Skin of body (tissue), 2 donors: ENCODE results near the gene NUP50. TPM values are rescaled to one million over a fixed set of nuclear protein-coding genes. Genes with fewer than 3 reads are reported as not detected.

ENCODE experiments used
- DNase-seq: peaks from one replicate; lab custom pipeline; 2025; lab: John Stamatoyannopoulos, UW
- total RNA-seq: library from RNA; depleted of rRNA; stranded (reverse); fragments of >200 nt; gene quantifications from one replicate; pipeline ENCODE4 v1.2.3, GENCODE V29; 2014

NUP50 gene
- total RNA-seq, 1 donor from 2014 or later, result 45.0 TPM

DNA sequence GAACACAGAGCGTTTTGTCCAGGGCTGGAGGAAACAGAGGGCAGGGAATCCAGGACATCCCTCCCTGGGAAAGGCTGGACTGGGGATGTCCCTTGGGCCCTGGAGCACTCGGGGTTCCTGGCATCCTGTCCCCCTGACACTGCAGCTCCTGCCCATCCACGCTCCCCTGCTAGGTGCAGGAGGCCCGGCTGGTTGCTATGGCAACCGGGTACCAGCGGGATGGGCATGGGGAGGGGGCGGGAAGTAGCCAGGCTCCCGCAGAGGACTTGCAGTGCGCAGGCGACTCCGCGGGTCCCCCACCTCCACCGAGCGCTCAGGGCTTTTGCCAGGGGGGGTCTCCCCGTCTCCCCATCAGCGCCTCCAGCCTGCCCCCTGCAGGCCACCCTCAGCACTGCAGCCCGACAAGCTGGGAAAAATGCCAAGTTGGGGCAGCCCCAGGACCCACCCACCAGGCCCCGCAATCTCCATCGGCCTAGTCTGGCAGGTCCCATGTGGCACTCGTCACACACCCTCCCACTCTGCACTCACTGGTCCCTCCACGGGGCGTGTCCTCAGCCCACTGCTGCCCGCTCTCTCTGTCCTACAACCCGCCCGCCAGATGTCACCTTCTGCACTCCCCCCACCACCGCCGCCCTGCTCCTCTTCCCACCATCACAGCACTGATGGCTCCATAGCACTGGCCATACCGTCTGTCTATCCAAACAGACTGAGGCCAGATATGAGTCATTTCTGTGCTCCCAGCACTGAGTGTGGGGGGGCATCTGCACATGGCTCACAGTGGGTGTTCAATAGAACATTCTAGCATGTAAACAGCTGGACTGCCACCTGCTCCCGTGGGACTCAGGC is 45.5 kb downstream of the NUP50 start:
- no peak for DNase-seq

- DNase-seq, result no peak
Observed at GRCh38 chr22:45210174-45210573, 46.4 kb downstream of the NUP50 start.

DNA sequence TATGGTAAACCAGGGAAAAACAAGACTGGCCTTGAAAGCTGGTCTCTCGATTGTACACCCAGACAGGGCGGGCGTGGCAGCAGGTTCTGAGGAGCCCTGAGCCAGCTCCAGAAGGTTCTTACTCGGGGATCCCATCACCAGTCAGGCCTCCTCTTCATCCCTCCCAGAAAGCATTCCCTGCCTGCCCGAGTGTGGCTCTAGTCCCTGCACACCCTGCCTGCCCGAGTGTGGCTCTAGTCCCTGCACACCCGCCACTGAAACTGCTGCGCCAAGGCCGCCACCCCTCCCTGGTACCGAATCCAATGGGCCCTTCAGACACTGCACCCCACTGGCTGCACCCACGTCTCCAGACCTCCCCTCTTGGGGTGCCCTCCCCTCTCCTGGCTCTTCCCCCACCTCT is 46.9 kb downstream of the NUP50 start:
- DNase-seq, result no peak

GRCh38 chr22:45210991-45211390 is 47.3 kb downstream of the NUP50 start:
- peak; percentile 90 for DNase-seq

DNA sequence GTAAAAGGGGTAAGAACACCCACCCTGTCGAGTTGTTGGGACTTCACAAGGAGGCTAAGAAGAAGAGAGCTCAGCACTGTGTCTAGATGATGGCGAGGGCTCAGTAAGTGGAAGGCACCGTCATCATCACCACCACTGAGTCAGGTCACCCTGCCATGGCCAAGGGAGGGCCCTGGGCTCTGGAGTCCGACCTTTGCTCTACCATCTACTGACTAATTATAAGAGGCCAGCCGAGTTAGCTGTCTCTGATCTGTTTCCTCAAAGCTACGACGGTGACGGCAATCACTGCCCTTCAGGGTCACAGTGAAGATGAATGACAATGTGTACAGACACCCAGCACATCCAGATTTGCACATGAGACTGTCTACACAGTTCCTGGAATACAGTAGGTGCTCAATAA is 47.7 kb downstream of the NUP50 start:
- no peak for DNase-seq

DNA sequence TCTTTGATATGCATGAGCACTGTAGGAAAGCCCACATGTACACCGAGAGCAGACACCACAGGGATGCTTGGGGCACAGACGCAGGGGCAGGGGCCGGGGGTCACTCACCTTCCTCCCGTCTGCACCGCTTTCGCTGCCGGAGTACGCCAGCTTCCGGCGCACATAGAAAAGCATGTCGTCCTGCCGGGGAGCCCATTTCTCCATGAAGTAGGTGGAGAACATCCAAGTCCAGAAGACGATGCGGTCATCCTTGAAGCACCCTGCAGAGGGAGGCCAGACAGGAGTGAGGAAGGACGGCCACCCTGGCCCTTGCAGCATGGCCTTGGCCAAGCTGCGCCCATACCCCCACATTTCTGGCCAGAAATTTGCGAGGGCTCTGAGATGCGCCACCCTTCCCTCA is 48.1 kb downstream of the NUP50 start:
- no peak for DNase-seq

DNA sequence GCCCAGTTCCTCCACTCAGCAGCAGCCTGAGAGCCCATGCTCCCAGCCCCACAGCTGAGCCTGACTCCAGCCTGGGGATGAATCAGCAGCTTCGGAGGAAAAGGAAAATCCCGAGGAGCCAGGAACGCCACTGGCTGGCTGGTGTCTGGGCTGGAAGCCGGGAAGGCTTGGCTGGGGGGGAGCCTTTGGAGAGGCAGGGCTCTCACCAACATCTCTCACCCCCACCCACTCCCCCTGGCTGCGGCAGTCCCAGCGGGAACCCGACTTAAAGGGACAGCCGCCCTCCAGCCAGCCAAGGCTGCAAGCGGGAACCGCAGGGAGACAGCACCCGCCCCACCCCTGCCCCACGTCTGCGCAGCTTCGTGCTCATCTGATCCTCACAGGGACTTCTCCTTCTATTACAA is 48.6 kb downstream of the NUP50 start:
- peak; percentile 46 for DNase-seq

GRCh38 chr22:45212992-45213751 is 49.4 kb downstream of the NUP50 start:
- no peak for DNase-seq

GRCh38 chr22:45216133-45217003 is 52.6 kb downstream of the NUP50 start:
- no peak for DNase-seq

DNA sequence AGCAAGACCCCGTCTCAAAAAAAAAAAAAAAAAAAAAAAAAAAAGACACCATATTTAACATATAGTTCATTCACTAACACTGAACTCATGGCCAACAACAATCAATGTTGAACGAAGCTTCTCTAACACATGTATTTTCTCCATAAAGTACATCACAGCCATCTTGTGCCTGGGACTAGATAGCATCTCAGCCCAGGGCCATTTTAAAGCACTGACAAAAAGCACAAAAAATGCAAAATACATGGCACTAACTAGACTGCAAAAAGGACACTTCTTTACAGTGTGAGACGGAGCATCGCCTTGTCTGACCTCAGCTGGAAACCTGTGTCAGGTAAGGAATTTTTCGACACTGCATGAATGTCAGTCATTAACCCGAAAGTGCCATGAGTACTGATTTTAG is 53.6 kb downstream of the NUP50 start:
- DNase-seq, result no peak

- DNase-seq, result no peak
Observed at GRCh38 chr22:45217806-45218205, 54.1 kb downstream of the NUP50 start.

DNA sequence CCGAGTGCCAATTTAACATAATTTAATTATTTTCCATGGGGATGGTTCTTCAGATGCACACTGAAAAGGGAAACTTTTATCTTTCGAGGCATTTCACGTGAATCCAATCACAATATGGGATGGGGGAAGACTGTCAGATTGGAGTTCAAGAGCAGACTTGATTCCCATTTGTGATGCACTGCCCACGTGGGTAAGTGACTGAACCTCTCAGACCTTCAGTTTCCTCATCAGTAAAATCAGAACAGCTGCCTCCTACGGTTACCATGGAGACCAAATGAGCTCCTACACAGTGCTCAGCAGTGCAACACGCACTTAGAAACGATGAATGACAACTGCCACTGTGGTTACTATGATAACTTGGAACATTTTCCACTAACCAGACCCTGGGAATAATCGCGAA is 55.3 kb downstream of the NUP50 start:
- DNase-seq, result no peak

DNA sequence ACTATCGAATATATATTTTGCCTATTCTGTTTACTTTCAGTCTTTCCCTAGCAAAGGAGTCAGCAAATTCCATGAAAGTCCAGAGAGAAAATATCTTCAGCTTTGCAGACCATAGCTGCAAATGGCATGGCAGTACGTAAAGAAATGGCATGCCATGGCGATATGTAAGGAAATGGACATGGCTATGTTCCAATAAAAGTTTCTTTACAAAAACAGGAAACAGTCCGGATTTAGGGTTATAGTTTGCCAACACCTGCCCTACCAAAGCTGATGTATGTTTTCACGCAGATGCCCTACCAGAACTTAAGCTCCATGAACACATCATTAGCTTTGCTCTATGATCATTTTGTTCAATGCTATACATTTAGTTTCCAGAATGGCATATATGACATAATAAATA is 57.5 kb downstream of the NUP50 start:
- no peak for DNase-seq

GRCh38 chr22:45223304-45224117 is 59.8 kb downstream of the NUP50 start:
- DNase-seq, result no peak

DNA sequence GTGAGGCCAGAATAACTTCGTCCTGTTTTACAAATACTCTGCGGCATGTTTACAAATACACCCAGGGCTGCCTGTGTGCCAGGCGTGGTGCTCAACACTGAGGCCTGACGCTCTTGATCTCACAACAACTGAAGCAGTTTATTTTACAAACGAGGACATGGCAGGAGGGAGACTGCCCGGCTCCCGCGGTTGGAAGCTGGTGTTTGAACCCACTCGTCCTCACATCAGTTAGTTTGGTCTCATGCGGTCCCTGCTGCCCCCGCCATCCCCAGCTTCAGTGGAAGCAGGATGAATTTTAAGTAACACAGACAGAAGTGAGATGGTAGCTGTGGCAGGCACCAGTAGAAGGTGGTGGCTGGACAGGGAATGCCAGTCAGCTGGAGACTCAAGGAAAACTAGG is 60.6 kb downstream of the NUP50 start:
- no peak for DNase-seq

- no peak for DNase-seq
Observed at GRCh38 chr22:45224988-45225731, 61.4 kb downstream of the NUP50 start.

GRCh38 chr22:45225732-45226502 is 62.2 kb downstream of the NUP50 start:
- no peak for DNase-seq

DNA sequence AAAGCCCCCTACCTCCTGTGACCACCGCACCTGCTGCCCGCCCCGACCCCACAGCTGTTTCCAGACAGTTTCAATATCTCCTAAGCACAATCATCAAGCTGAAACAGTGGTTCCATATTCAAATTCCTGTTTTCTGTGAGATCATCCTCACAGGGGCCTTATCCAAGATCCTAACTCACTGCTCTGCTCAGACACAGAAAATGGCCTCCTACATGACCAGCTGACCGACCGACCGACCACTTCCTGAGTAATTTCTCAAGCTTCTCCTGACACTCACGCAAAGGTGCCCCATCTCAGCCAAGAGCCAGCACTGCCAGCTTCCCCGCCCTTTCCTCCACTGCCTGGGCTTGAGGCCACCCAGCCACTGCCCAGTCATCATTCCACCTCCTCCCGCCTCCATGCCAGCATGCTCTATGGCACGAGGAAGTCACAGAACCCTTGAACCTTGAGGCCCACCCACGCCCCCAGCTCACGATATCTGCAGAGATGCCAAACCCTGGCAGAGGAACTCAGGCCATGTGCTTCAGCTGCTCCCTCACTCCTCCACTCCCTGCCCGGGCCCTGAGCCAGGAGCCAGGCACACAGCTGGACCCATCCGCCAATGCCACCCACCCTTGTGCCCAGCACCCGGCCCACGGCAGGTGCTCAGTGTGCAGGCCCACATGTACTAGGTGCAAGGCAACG is 62.9 kb downstream of the NUP50 start:
- DNase-seq, result no peak
